Measurements from ENCODE around the gene CYSRT1. TPM values are rescaled to one million over a fixed set of nuclear protein-coding genes. Genes with fewer than 3 reads are reported as not detected.

The CYSRT1 gene
- total and polyA plus RNA-seq, 2 donors (not counting 3 experiments of a cell fraction or from before 2014, with no cell fraction given) = 0.44 to 1.1 TPM

GRCh38 chr9:137273611-137274320 is 48.8 kb downstream of the CYSRT1 start:
- Histone ChIP-seq H3K9ac (replicated peaks; ENCODE audit: extremely low read depth, insufficient read depth, low read length) (no peak overlapping the region), H3K9me1 (replicated peaks; ENCODE audit: control insufficient read depth, extremely low read depth, insufficient read depth, low read length) (no peaks in the 10 kb centered on the region), H3K27ac (ENCODE audit: insufficient read depth, low read depth, low read length) (no peak overlapping the region), H3K4me2 (ENCODE audit: insufficient read depth, low read length) (no peak overlapping the region), H3K9me3 (replicated peaks; ENCODE audit: control insufficient read depth, insufficient read depth, low read length) (no peaks in the 10 kb centered on the region), H3K4me1 (ENCODE audit: control insufficient read depth, extremely low read depth, insufficient read depth, low read length) (peaks cover 26% of the 10 kb centered on the region), H3K36me3 (ENCODE audit: control insufficient read depth in 2 of 2, extremely low read depth in 1 of 2, insufficient read depth in 2 of 2, low read length in 2 of 2) (peaks cover 0 to 20% of the 10 kb centered on the region in 2 experiments), H3K4me3 (replicated peaks in 1 of 3; ENCODE audit: insufficient read depth in 1 of 3, low read depth in 1 of 3, low read length in 3 of 3) (no peak overlapping the region), H3K27me3 (ENCODE audit: control insufficient read depth in 2 of 2, insufficient read depth in 2 of 2, low read length in 2 of 2) (no peaks in the 10 kb centered on the region), H3K79me2 (ENCODE audit: control insufficient read depth, insufficient read depth, low read length) (peaks cover 11% of the 10 kb centered on the region), H4K20me1 (replicated peaks; ENCODE audit: control insufficient read depth, extremely low read depth, insufficient read depth, low read length) (no peaks in the 10 kb centered on the region), H2AFZ (ENCODE audit: low read depth, low read length) (no peak overlapping the region)
- ChIA-PET CTCF (no interaction called here), POLR2A (no interaction called here)
- FAIRE-seq (no peak), DNase-seq (ENCODE audit: low read depth, low spot score) (no peak)
- no TSS peak for BruUV-seq (replicated peaks)
- intact Hi-C loops (cut with micrococcal nuclease) = no loop called here
- dilution Hi-C loops (cut with MboI; ENCODE audit: extremely low pct_ligation_motif_present, low sequenced_read_pairs) = no loop called here
- TF ChIP-seq EZH2 (IDR thresholded peaks at IDR 0.05; ENCODE audit: borderline replicate concordance, low read depth, low read length, severe bottlenecking) = no peak
- TF ChIP-seq MAX (IDR thresholded peaks at IDR 0.05; ENCODE audit: insufficient read depth, insufficient read length) = no peak
- no peak for TF ChIP-seq JUN (IDR thresholded peaks at IDR 0.05; ENCODE audit: borderline replicate concordance, insufficient read depth, insufficient read length, low read depth)
- TF ChIP-seq POLR2AphosphoS5 (IDR thresholded peaks at IDR 0.05; ENCODE audit: insufficient read depth, low read depth, low read length) = no peak
- no peak for TF ChIP-seq POLR2A (IDR thresholded peaks at IDR 0.05; ENCODE audit: low read depth, low read length)
- TF ChIP-seq GATA2 (IDR thresholded peaks at IDR 0.05; ENCODE audit: insufficient read depth, insufficient read length, low read depth, low read length) = no peak
- TF ChIP-seq FOS (IDR thresholded peaks at IDR 0.05; ENCODE audit: borderline replicate concordance, insufficient read depth, low read length) = no peak
- TF ChIP-seq MYC (IDR thresholded peaks at IDR 0.05; ENCODE audit: low read depth, low read length) = no peak
